ENCODE results near the gene PCNX3.
"Not testable (repeated sequence)": the region's sequence is repeated elsewhere in the genome, so short reads cannot be mapped to it uniquely, and the experiment has no call there.

PCNX3 gene

GRCh38 chr11:65658174-65659021 lies 42.8 kb downstream of the PCNX3 start:
- H3K27me3 ChIP-seq (ENCODE audit: control insufficient read depth, insufficient read depth, low read length): no peaks in the 10 kb centered on the region
- H3K36me3 ChIP-seq (ENCODE audit: control insufficient read depth, insufficient read depth, low read length): peaks cover 47% of the 10 kb centered on the region
- H3K9ac ChIP-seq (ENCODE audit: low read depth, low read length): no peak overlapping the region
- no peaks in the 10 kb centered on the region for H3K9me3 ChIP-seq (ENCODE audit: control insufficient read depth, insufficient read depth, low read length)
- no peak overlapping the region for H3K4me3 ChIP-seq (ENCODE audit: low read depth, low read length)
- H3K4me1 ChIP-seq (ENCODE audit: control insufficient read depth, insufficient read depth, low read length): peaks cover under 1% of the 10 kb centered on the region

- no peaks in the 10 kb centered on the region for H3K27me3 ChIP-seq (ENCODE audit: control insufficient read depth, insufficient read depth, low read length)
- H3K9ac ChIP-seq (ENCODE audit: low read depth, low read length): no peak overlapping the region
- peaks cover 36% of the 10 kb centered on the region for H3K36me3 ChIP-seq (ENCODE audit: control insufficient read depth, insufficient read depth, low read length)
- no peaks in the 10 kb centered on the region for H3K9me3 ChIP-seq (ENCODE audit: control insufficient read depth, insufficient read depth, low read length)
- no peak overlapping the region for H3K4me3 ChIP-seq (ENCODE audit: low read depth, low read length)
- no peaks in the 10 kb centered on the region for H3K4me1 ChIP-seq (ENCODE audit: control insufficient read depth, insufficient read depth, low read length)
Measured at GRCh38 chr11:65660038-65660437, 44.5 kb downstream of the PCNX3 start.

- peaks cover 30% of the 10 kb centered on the region for H3K36me3 ChIP-seq (ENCODE audit: control insufficient read depth, insufficient read depth, low read length)
- H3K9me3 ChIP-seq (ENCODE audit: control insufficient read depth, insufficient read depth, low read length); H3K9ac ChIP-seq (ENCODE audit: low read depth, low read length): not testable (repeated sequence)
Measured at GRCh38 chr11:65660908-65661307, 45.3 kb downstream of the PCNX3 start.

GRCh38 chr11:65661599-65662246 lies 46.1 kb downstream of the PCNX3 start:
- H3K9me3 ChIP-seq (ENCODE audit: control insufficient read depth, insufficient read depth, low read length): no peaks in the 10 kb centered on the region
- H3K4me3 ChIP-seq (ENCODE audit: low read depth, low read length): peak overlapping the region; percentile 93
- peaks cover 30% of the 10 kb centered on the region for H3K36me3 ChIP-seq (ENCODE audit: control insufficient read depth, insufficient read depth, low read length)
- H3K9ac ChIP-seq (ENCODE audit: low read depth, low read length): peak overlapping the region; percentile 81
- no peaks in the 10 kb centered on the region for H3K27me3 ChIP-seq (ENCODE audit: control insufficient read depth, insufficient read depth, low read length)
- H3K4me1 ChIP-seq (ENCODE audit: control insufficient read depth, insufficient read depth, low read length): no peaks in the 10 kb centered on the region

More at GRCh38 chr11:65660908-65661307, 45.3 kb downstream of the PCNX3 start:
- not testable (repeated sequence) for H3K27me3 ChIP-seq (ENCODE audit: control insufficient read depth, insufficient read depth, low read length); H3K4me3 ChIP-seq (ENCODE audit: low read depth, low read length); H3K4me1 ChIP-seq (ENCODE audit: control insufficient read depth, insufficient read depth, low read length)

- peak overlapping the region; percentile 93 for H3K4me3 ChIP-seq (ENCODE audit: low read depth, low read length)
- no peaks in the 10 kb centered on the region for H3K9me3 ChIP-seq (ENCODE audit: control insufficient read depth, insufficient read depth, low read length)
- H3K9ac ChIP-seq (ENCODE audit: low read depth, low read length): peak overlapping the region; percentile 81
- H3K36me3 ChIP-seq (ENCODE audit: control insufficient read depth, insufficient read depth, low read length): peaks cover 29% of the 10 kb centered on the region
- H3K27me3 ChIP-seq (ENCODE audit: control insufficient read depth, insufficient read depth, low read length): no peaks in the 10 kb centered on the region
- H3K4me1 ChIP-seq (ENCODE audit: control insufficient read depth, insufficient read depth, low read length): no peaks in the 10 kb centered on the region
Measured at GRCh38 chr11:65662247-65662798, 46.7 kb downstream of the PCNX3 start.

GRCh38 chr11:65662799-65663638 lies 47.4 kb downstream of the PCNX3 start, which contains the start of gene RELA:
TSS of gene RELA (minus strand) at chr11:65662916. CDS start at chr11:65662832, 84 bp downstream.
- Histone ChIP-seq H3K9ac (ENCODE audit: low read depth, low read length) (peak within 1 kb of the TSS; percentile 97), H3K36me3 (ENCODE audit: control insufficient read depth, insufficient read depth, low read length) (peaks cover 22% of the 10 kb centered on the region), H3K27me3 (ENCODE audit: control insufficient read depth, insufficient read depth, low read length) (no peaks in the 10 kb centered on the region), H3K4me3 (ENCODE audit: low read depth, low read length) (peak within 1 kb of the TSS; percentile 94), H3K4me1 (ENCODE audit: control insufficient read depth, insufficient read depth, low read length) (no peaks in the 10 kb centered on the region), H3K9me3 (ENCODE audit: control insufficient read depth, insufficient read depth, low read length) (no peaks in the 10 kb centered on the region)

GRCh38 chr11:65663639-65664200 lies 48.1 kb downstream of the PCNX3 start:
- peaks cover 15% of the 10 kb centered on the region for H3K36me3 ChIP-seq (ENCODE audit: control insufficient read depth, insufficient read depth, low read length)
- no peaks in the 10 kb centered on the region for H3K9me3 ChIP-seq (ENCODE audit: control insufficient read depth, insufficient read depth, low read length)
- no peaks in the 10 kb centered on the region for H3K27me3 ChIP-seq (ENCODE audit: control insufficient read depth, insufficient read depth, low read length)
- peak overlapping the region; percentile 97 for H3K9ac ChIP-seq (ENCODE audit: low read depth, low read length)
- peak overlapping the region; percentile 94 for H3K4me3 ChIP-seq (ENCODE audit: low read depth, low read length)
- H3K4me1 ChIP-seq (ENCODE audit: control insufficient read depth, insufficient read depth, low read length): no peaks in the 10 kb centered on the region

- Histone ChIP-seq H3K36me3 (ENCODE audit: control insufficient read depth, insufficient read depth, low read length) (no peaks in the 10 kb centered on the region), H3K27me3 (ENCODE audit: control insufficient read depth, insufficient read depth, low read length) (no peaks in the 10 kb centered on the region), H3K4me1 (ENCODE audit: control insufficient read depth, insufficient read depth, low read length) (no peaks in the 10 kb centered on the region), H3K9me3 (ENCODE audit: control insufficient read depth, insufficient read depth, low read length) (no peaks in the 10 kb centered on the region), H3K9ac (ENCODE audit: low read depth, low read length) (no peak overlapping the region), H3K4me3 (ENCODE audit: low read depth, low read length) (no peak overlapping the region)
Measured at GRCh38 chr11:65672180-65672860, 56.7 kb downstream of the PCNX3 start.

GRCh38 chr11:65672982-65673381 lies 57.4 kb downstream of the PCNX3 start:
- Histone ChIP-seq H3K36me3 (ENCODE audit: control insufficient read depth, insufficient read depth, low read length) (no peaks in the 10 kb centered on the region), H3K27me3 (ENCODE audit: control insufficient read depth, insufficient read depth, low read length) (no peaks in the 10 kb centered on the region), H3K4me3 (ENCODE audit: low read depth, low read length) (no peak overlapping the region), H3K9ac (ENCODE audit: low read depth, low read length) (no peak overlapping the region), H3K4me1 (ENCODE audit: control insufficient read depth, insufficient read depth, low read length) (no peaks in the 10 kb centered on the region), H3K9me3 (ENCODE audit: control insufficient read depth, insufficient read depth, low read length) (no peaks in the 10 kb centered on the region)

- Histone ChIP-seq H3K4me3 (ENCODE audit: low read depth, low read length) (no peak overlapping the region), H3K4me1 (ENCODE audit: control insufficient read depth, insufficient read depth, low read length) (no peaks in the 10 kb centered on the region), H3K27me3 (ENCODE audit: control insufficient read depth, insufficient read depth, low read length) (no peaks in the 10 kb centered on the region), H3K9ac (ENCODE audit: low read depth, low read length) (no peak overlapping the region), H3K36me3 (ENCODE audit: control insufficient read depth, insufficient read depth, low read length) (no peaks in the 10 kb centered on the region), H3K9me3 (ENCODE audit: control insufficient read depth, insufficient read depth, low read length) (no peaks in the 10 kb centered on the region)
Measured at GRCh38 chr11:65680192-65680743, 64.7 kb downstream of the PCNX3 start.

All from iPS-15b (cell line).